ENCODE results near the gene ALKBH3. TPM values are rescaled to one million over a fixed set of nuclear protein-coding genes. Genes with fewer than 3 reads are reported as not detected.

The ALKBH3 gene
- total and polyA plus RNA-seq, 2 experiments from 2014 or later: 10.7 to 10.8 TPM

GRCh38 chr11:43952401-43953342, 72.0 kb downstream of the ALKBH3 start:
- no peak overlapping the region for H3K4me2 ChIP-seq
- Mint-ChIP-seq H3K9me3 (peaks cover 4% of the 10 kb centered on the region; the same call in 1 of the 3 replicates), H3K36me3 (ENCODE audit: low read depth) (no peaks in the 10 kb centered on the region; the same call in 2 of the 3 replicates), H3K4me3 (no peak overlapping the region), H3K27me3 (ENCODE audit: insufficient read depth, low read depth, poor library complexity) (peaks cover 10% of the 10 kb centered on the region), H3K27ac (no peak overlapping the region), H3K4me1 (peaks cover 44% of the 10 kb centered on the region)
- no peaks in the 10 kb centered on the region for H4K20me1 ChIP-seq (replicated peaks; ENCODE audit: insufficient read depth)
- H3K4me1 ChIP-seq (ENCODE audit: insufficient read depth): peaks cover 28% of the 10 kb centered on the region
- H3K9me2 ChIP-seq (ENCODE audit: insufficient read depth): peaks cover 14% of the 10 kb centered on the region
- no peak overlapping the region for H3K4me3 ChIP-seq
- no peaks in the 10 kb centered on the region for H3K36me3 ChIP-seq (ENCODE audit: insufficient read depth)
- ATAC-seq (no peak), DNase-seq (ENCODE audit: low spot score) (no peak)
- TF ChIP-seq ETS1 (IDR thresholded peaks at IDR 0.05) (no peak), JUNB (IDR thresholded peaks at IDR 0.05; ENCODE audit: unreplicated experiment) (no peak), STAT1 (IDR thresholded peaks at IDR 0.05; ENCODE audit: unreplicated experiment) (no peak), POLR2AphosphoS5 (IDR thresholded peaks at IDR 0.05; ENCODE audit: low read depth) (no peak), NANOG (IDR thresholded peaks at IDR 0.05; ENCODE audit: borderline replicate concordance) (no peak), ZNF114 (CRISPR knock-in tag; IDR thresholded peaks at IDR 0.05) (no peak), REST (IDR thresholded peaks at IDR 0.05; ENCODE audit: unreplicated experiment) (no peak), EZH2phosphoT487 (IDR thresholded peaks at IDR 0.05; ENCODE audit: unreplicated experiment) (no peak), CREB1 (CRISPR knock-in tag; IDR thresholded peaks at IDR 0.05; ENCODE audit: low read depth) (no peak), ZNF462 (CRISPR knock-in tag; IDR thresholded peaks at IDR 0.05) (no peak), EZH2 (IDR thresholded peaks at IDR 0.05; ENCODE audit: low read depth, unreplicated experiment) (no peak), CTCF (conservative IDR thresholded peaks at IDR 0.05; ENCODE audit: low read depth in 2 of 2) (no peak), ZNF331 (CRISPR knock-in tag; IDR thresholded peaks at IDR 0.05; ENCODE audit: low read depth) (no peak)
- no peaks in the 10 kb centered on the region for H3K27me3 ChIP-seq (ENCODE audit: insufficient read depth)
- H3K79me2 ChIP-seq (replicated peaks; ENCODE audit: insufficient read depth): no peaks in the 10 kb centered on the region
- no peak overlapping the region for H3K27ac ChIP-seq (ENCODE audit: low read depth)
- H3F3A ChIP-seq (replicated peaks; ENCODE audit: low read depth): no peaks in the 10 kb centered on the region
- H2AFZ ChIP-seq: no peak overlapping the region
